A549 (cell line): ENCODE results near the gene ASGR1.

Experiments
- CEBPB ChIP-seq, 2 experiments: fragments of >200 bp in 1 of 2; sonication (Bioruptor Twin) in 1 of 2; formaldehyde crosslinking in 1 of 2; IDR thresholded peaks; 2 replicates each; pipeline ENCODE4 v1.6.1; 2012 to 2016
- CTCF ChIP-seq: fragments of >200 bp; sonication (Bioruptor Twin); formaldehyde crosslinking; IDR thresholded peaks from 3 replicates; pipeline ENCODE4 v1.5.1; 2016
- EHMT2 ChIP-seq: fragments of 200-600 bp; sonication (generic); IDR thresholded peaks from 2 replicates; pipeline ENCODE4 v1.6.1; 2016; ENCODE audit warnings: antibody characterized with exemption, low read depth, mild to moderate bottlenecking, moderate library complexity
- EP300 ChIP-seq, 2 experiments: fragments of >200 bp; sonication (Bioruptor Twin); formaldehyde crosslinking; IDR thresholded peaks; 2 replicates in 1 of 2; 3 replicates in 1 of 2; pipeline ENCODE4 v1.6.1; 2016 to 2017
- JUN ChIP-seq, 2 experiments: fragments of >200 bp; sonication (Bioruptor Twin); formaldehyde crosslinking; IDR thresholded peaks; 2 replicates in 1 of 2; 3 replicates in 1 of 2; pipeline ENCODE4 v1.6.1; 2016 to 2017
- MAFK ChIP-seq: fragments of 450-650 bp; IDR thresholded peaks from 2 replicates; pipeline ENCODE4 v1.6.1; 2014; ENCODE audit not compliant: partially characterized antibody
- POLR2A ChIP-seq: IDR thresholded peaks from 2 replicates; pipeline ENCODE4 v1.6.1; 2012; ENCODE audit warnings: mild to moderate bottlenecking, low read length
- TP53 ChIP-seq: fragments of 250-450 bp; sonication (Bioruptor Pico); IDR thresholded peaks from 2 replicates; pipeline ENCODE4 v1.5.0; 2021; ENCODE audit warnings: mild to moderate bottlenecking, moderate library complexity
- ZSCAN20 ChIP-seq: fragments of 250-450 bp; sonication (Bioruptor Pico); IDR thresholded peaks from 2 replicates; pipeline ENCODE4 v1.8.0; 2022; ENCODE audit warnings: mild to moderate bottlenecking, moderate library complexity

GRCh38 chr17:7207120-7208001 is 28.2 kb upstream of the ASGR1 start:
- TF ChIP-seq MAFK: no peak
- no peak for TF ChIP-seq CEBPB (IDR thresholded peaks at IDR 0.05)
- no peak for TF ChIP-seq ZSCAN20 (CRISPR knock-in tag)
- TF ChIP-seq POLR2A: no peak
- TF ChIP-seq EP300 (IDR thresholded peaks at IDR 0.05): no peak
- no peak for TF ChIP-seq CTCF
- TF ChIP-seq EHMT2: no peak
- no peak for TF ChIP-seq JUN (IDR thresholded peaks at IDR 0.05)
- no peak for TF ChIP-seq TP53 (CRISPR knock-in tag)
